Measurements from ENCODE around the gene TCF19.
"Not testable (repeated sequence)": the region's sequence is repeated elsewhere in the genome, so short reads cannot be mapped to it uniquely, and the experiment has no call there.

TCF19 gene

GRCh38 chr6:31157513-31158139, 763 bp upstream of the TCF19 start, which contains the start of gene CCHCR1:
Gene CCHCR1 (minus strand): TSS chr6:31157802. CDS start chr6:31157600, 202 bp downstream.
- no peak for TF ChIP-seq CTCF (IDR thresholded peaks at IDR 0.05; ENCODE audit: borderline replicate concordance, control extremely low read depth, extremely low read depth, insufficient read depth, missing control alignments)
- in situ Hi-C loops (cut with MboI; ENCODE audit: low sequenced_read_pairs, unreplicated experiment) = no loop called here
- no peak for DNase-seq (ENCODE audit: low spot score)

- in situ Hi-C loops (cut with MboI; ENCODE audit: low sequenced_read_pairs, unreplicated experiment) = no loop called here
- peak; percentile 57 for DNase-seq (ENCODE audit: low spot score)
- peak; percentile 15 for TF ChIP-seq CTCF (IDR thresholded peaks at IDR 0.05; ENCODE audit: borderline replicate concordance, control extremely low read depth, extremely low read depth, insufficient read depth, missing control alignments)
These were observed 770 bp downstream of the TCF19 start for GRCh38 chr6:31158863-31159855.

GRCh38 chr6:31161216-31162126, 3.1 kb downstream of the TCF19 start:
- DNase-seq (ENCODE audit: low spot score) = no peak
- in situ Hi-C loops (cut with MboI; ENCODE audit: low sequenced_read_pairs, unreplicated experiment) = no loop called here
- no peak for TF ChIP-seq CTCF (IDR thresholded peaks at IDR 0.05; ENCODE audit: borderline replicate concordance, control extremely low read depth, extremely low read depth, insufficient read depth, missing control alignments)

GRCh38 chr6:31162463-31163165, 4.2 kb downstream of the TCF19 start:
- in situ Hi-C loops (cut with MboI; ENCODE audit: low sequenced_read_pairs, unreplicated experiment) = no loop called here
- TF ChIP-seq CTCF (IDR thresholded peaks at IDR 0.05; ENCODE audit: borderline replicate concordance, control extremely low read depth, extremely low read depth, insufficient read depth, missing control alignments) = no peak

GRCh38 chr6:31163922-31164321, 5.5 kb downstream of the TCF19 start:
- no peak for TF ChIP-seq CTCF (IDR thresholded peaks at IDR 0.05; ENCODE audit: borderline replicate concordance, control extremely low read depth, extremely low read depth, insufficient read depth, missing control alignments)
- DNase-seq (ENCODE audit: low spot score) = no peak
- in situ Hi-C loops (cut with MboI; ENCODE audit: low sequenced_read_pairs, unreplicated experiment) = no loop called here

More at GRCh38 chr6:31162463-31163165, 4.2 kb downstream of the TCF19 start:
- no peak for DNase-seq (ENCODE audit: low spot score)

- DNase-seq (ENCODE audit: low spot score); in situ Hi-C loops (cut with MboI; ENCODE audit: low sequenced_read_pairs, unreplicated experiment): not testable (repeated sequence)
These were observed 6.2 kb downstream of the TCF19 start for GRCh38 chr6:31164475-31165063.

GRCh38 chr6:31165064-31165832, 6.9 kb downstream of the TCF19 start:
- DNase-seq (ENCODE audit: low spot score) = peak; percentile 66
- in situ Hi-C loops (cut with MboI; ENCODE audit: low sequenced_read_pairs, unreplicated experiment) = not testable (repeated sequence)

Measured in GM13976 (cell line).